HL-60 (cell line): ENCODE results near the gene RALB.
A peak's percentile ranks its signal among the peaks of the same experiment; 100 is the strongest.

Experiments used
- DNase-seq, 2 experiments: peaks; one replicate each; pipeline ENCODE4 v3.0.0-alpha.2; 2010 to 2020; ENCODE audit warnings: low read depth in 1 of 2, low spot score in 1 of 2
- H3K27ac ChIP-seq: fragments of 250-450 bp; sonication (Bioruptor Pico); replicated peaks from 2 replicates; pipeline ENCODE4 v1.5.1; 2020; ENCODE audit warnings: mild to moderate bottlenecking, moderate library complexity
- H3K27me3 ChIP-seq: fragments of 250-450 bp; sonication (Bioruptor Pico); 2 replicates; pipeline ENCODE4 v1.5.1; 2021; ENCODE audit warnings: mild to moderate bottlenecking, moderate library complexity; ENCODE audit not compliant: insufficient read depth, poor library complexity, severe bottlenecking
- H3K4me3 ChIP-seq: replicated peaks from 2 replicates; pipeline ENCODE4 v1.5.1; 2011; ENCODE audit warnings: mild to moderate bottlenecking, control low read depth, low read length; ENCODE audit not compliant: insufficient read depth
- CTCF ChIP-seq: IDR thresholded peaks from one replicate; pipeline ENCODE4 v1.5.1; 2011; ENCODE audit warnings: low read length, control low read depth, inconsistent platforms; ENCODE audit not compliant: insufficient read depth
- GABPA ChIP-seq: IDR thresholded peaks from 2 replicates; pipeline ENCODE4 v1.6.1; 2012; ENCODE audit warnings: low read depth
- POLR2AphosphoS5 ChIP-seq: IDR thresholded peaks from 2 replicates; pipeline ENCODE4 v1.6.1; 2012; ENCODE audit warnings: low read depth
- REST ChIP-seq: IDR thresholded peaks from 2 replicates; pipeline ENCODE4 v1.6.1; 2012; ENCODE audit warnings: low read depth; ENCODE audit not compliant: insufficient replicate concordance
- SPI1 ChIP-seq: IDR thresholded peaks from 2 replicates; pipeline ENCODE4 v1.6.1; 2012; ENCODE audit warnings: low read depth, mild to moderate bottlenecking, borderline replicate concordance

Gene RALB

GRCh38 chr2:120277505-120278205 is 25.0 kb downstream of the RALB start:
- no peak overlapping the region for H3K27ac ChIP-seq
- no peak overlapping the region for H3K4me3 ChIP-seq
- no peaks in the 10 kb centered on the region for H3K27me3 ChIP-seq
- TF ChIP-seq REST (no peak), POLR2AphosphoS5 (no peak), GABPA (no peak), CTCF (no peak)
- DNase-seq, result no peak

- H3K27me3 ChIP-seq, result no peaks in the 10 kb centered on the region
- DNase-seq, result no peak
- no peak for TF ChIP-seq POLR2AphosphoS5
- no peak for TF ChIP-seq GABPA
- TF ChIP-seq SPI1, result no peak
- no peak for TF ChIP-seq REST
- TF ChIP-seq CTCF, result no peak
Observed at GRCh38 chr2:120278901-120279300, 26.2 kb downstream of the RALB start.

GRCh38 chr2:120279708-120280107 is 27.1 kb downstream of the RALB start:
- Histone ChIP-seq H3K27me3 (no peaks in the 10 kb centered on the region), H3K27ac (peak overlapping the region; percentile 22), H3K4me3 (no peak overlapping the region)
- DNase-seq, result peak in 1 of 2 experiments; percentile 75
- TF ChIP-seq POLR2AphosphoS5 (peak; percentile 49), GABPA (no peak), SPI1 (peak; percentile 85), CTCF (no peak), REST (no peak)

More at GRCh38 chr2:120278901-120279300, 26.2 kb downstream of the RALB start:
- H3K27ac ChIP-seq, result no peak overlapping the region
- H3K4me3 ChIP-seq, result no peak overlapping the region
